Islet precursor cell (in vitro differentiated cells): ENCODE measurements around the gene UBASH3A.

ENCODE experiments used
- DNase-seq: peaks from one replicate; pipeline ENCODE4 v3.0.0-alpha.2; 2018

Gene UBASH3A

GRCh38 chr21:42496120-42496838 is 92.6 kb downstream of the UBASH3A start, which contains the start of gene RSPH1:
Gene RSPH1 (minus strand): TSS chr21:42496224. CDS start chr21:42496186, 38 bp downstream.
- DNase-seq = peak; percentile 100

GRCh38 chr21:42496839-42497202 is 93.1 kb downstream of the UBASH3A start:
- DNase-seq = no peak
